HepG2 (cell line): Measurements from ENCODE around the gene COG1. TPM values are rescaled to one million over a fixed set of nuclear protein-coding genes. Genes with fewer than 3 reads are reported as not detected.

ENCODE experiments used
- AGO1 ChIP-seq: fragments of 200-400 bp; formaldehyde crosslinking; IDR thresholded peaks from 2 replicates; pipeline ENCODE4 v1.6.1; 2017; ENCODE audit warnings: mild to moderate bottlenecking, low read depth, low read length, moderate library complexity; ENCODE audit not compliant: poor library complexity, severe bottlenecking
- ARID3A ChIP-seq: IDR thresholded peaks from 2 replicates; pipeline ENCODE4 v1.6.1; 2012; ENCODE audit warnings: low read depth, low read length, improper control_type of control experiment
- DMAP1 ChIP-seq: IDR thresholded peaks from 2 replicates; pipeline ENCODE4 v1.6.1; 2016
- MIXL1 ChIP-seq: IDR thresholded peaks from 2 replicates; pipeline ENCODE4 v1.6.1; 2016
- NFE2 ChIP-seq: sonication (generic); formaldehyde crosslinking; IDR thresholded peaks from 2 replicates; pipeline ENCODE4 v1.4.0; 2020; ENCODE audit warnings: missing genetic modification reagents
- PHF20 ChIP-seq: sonication (generic); formaldehyde crosslinking; IDR thresholded peaks from 2 replicates; pipeline ENCODE4 v1.5.0; 2020; ENCODE audit warnings: mild to moderate bottlenecking, missing genetic modification reagents
- PRDM15 ChIP-seq: sonication (generic); formaldehyde crosslinking; IDR thresholded peaks from 2 replicates; pipeline ENCODE4 v1.4.0; 2020; ENCODE audit warnings: missing genetic modification reagents
- ZNF3 ChIP-seq: IDR thresholded peaks from 2 replicates; pipeline ENCODE4 v1.7.0; 2017; ENCODE audit warnings: inconsistent platforms
- ZNF407 ChIP-seq: sonication (generic); formaldehyde crosslinking; IDR thresholded peaks from one replicate; pipeline ENCODE4 v1.5.1; 2020; ENCODE audit warnings: mild to moderate bottlenecking, missing genetic modification reagents; ENCODE audit errors: not compliant biosample characterization
- polyA plus RNA-seq, 8 experiments: library from polyadenylated mRNA; depleted of rRNA in 3 of 8; stranded (reverse) in 7 of 8; unstranded in 1 of 8; fragments of >200 nt; fragmentation: Illumina TruSeq in 4 of 8; extraction: Trizol in 4 of 8; gene quantifications; 2 replicates each; pipeline versions ENCODE4 v1.2.1 to v1.2.3, GENCODE V29; 2011 to 2016; ENCODE audit warnings: low read depth in 4 of 8, missing spikeins in 1 of 8, mixed read lengths in 1 of 8; ENCODE audit not compliant: insufficient read depth in 1 of 8
- total RNA-seq, 5 experiments: library from RNA; depleted of rRNA; stranded (reverse); fragments of >200 nt; fragmentation: Illumina TruSeq; extraction: Trizol; gene quantifications; 2 replicates each; pipeline ENCODE4 v1.2.3, GENCODE V29; 2016; ENCODE audit warnings: low read depth in 1 of 5
- TF ChIP-seq, protein P1 (sequence below): IDR thresholded peaks from 2 replicates; pipeline ENCODE4 v1.6.1; 2016; ENCODE audit warnings: low read depth, borderline replicate concordance
- TF ChIP-seq, protein P2 (sequence below): IDR thresholded peaks from 2 replicates; pipeline ENCODE4 v1.6.1; 2016; ENCODE audit warnings: mild to moderate bottlenecking

COG1 gene
- total and polyA plus RNA-seq, 2 of the 13 experiments (the other 11 are each of a cell fraction or from before 2014, with no cell fraction given), result 36.6 to 39.7 TPM

GRCh38 chr17:73156166-73156840 lies 36.6 kb upstream of the COG1 start (continued):
- TF ChIP-seq, protein P1, sequence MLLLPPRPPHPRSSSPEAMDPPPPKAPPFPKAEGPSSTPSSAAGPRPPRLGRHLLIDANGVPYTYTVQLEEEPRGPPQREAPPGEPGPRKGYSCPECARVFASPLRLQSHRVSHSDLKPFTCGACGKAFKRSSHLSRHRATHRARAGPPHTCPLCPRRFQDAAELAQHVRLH, result 0 out of 2 replicates have a peak, but pooled peaks have one; percentile 27
- TF ChIP-seq ZNF407 (CRISPR knock-in tag) (peak; percentile 67), ZNF3 (CRISPR knock-in tag) (no peak), AGO1 (no peak), ARID3A (peak; percentile 56; the same call in 1 of the 2 replicates), NFE2 (CRISPR knock-in tag) (no peak), PRDM15 (CRISPR knock-in tag) (0 out of 2 replicates have a peak, but pooled peaks have one; percentile 64), MIXL1 (CRISPR knock-in tag) (0 out of 2 replicates have a peak, but pooled peaks have one; percentile 36), PHF20 (CRISPR knock-in tag) (no peak), DMAP1 (CRISPR knock-in tag) (0 out of 2 replicates have a peak, but pooled peaks have one; percentile 4)
- TF ChIP-seq, protein P2, sequence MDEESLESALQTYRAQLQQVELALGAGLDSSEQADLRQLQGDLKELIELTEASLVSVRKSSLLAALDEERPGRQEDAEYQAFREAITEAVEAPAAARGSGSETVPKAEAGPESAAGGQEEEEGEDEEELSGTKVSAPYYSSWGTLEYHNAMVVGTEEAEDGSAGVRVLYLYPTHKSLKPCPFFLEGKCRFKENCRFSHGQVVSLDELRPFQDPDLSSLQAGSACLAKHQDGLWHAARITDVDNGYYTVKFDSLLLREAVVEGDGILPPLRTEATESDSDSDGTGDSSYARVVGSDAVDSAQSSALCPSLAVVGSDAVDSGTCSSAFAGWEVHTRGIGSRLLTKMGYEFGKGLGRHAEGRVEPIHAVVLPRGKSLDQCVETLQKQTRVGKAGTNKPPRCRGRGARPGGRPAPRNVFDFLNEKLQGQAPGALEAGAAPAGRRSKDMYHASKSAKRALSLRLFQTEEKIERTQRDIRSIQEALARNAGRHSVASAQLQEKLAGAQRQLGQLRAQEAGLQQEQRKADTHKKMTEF (CRISPR knock-in tag), result peak; percentile 52; the same call in 1 of the 2 replicates
